CD8-positive, alpha-beta memory T cell (primary cell): ENCODE data around the gene SEC11A. TPM values are rescaled to one million over a fixed set of nuclear protein-coding genes. Genes with fewer than 3 reads are reported as not detected.
"Not testable (repeated sequence)": the region's sequence is repeated elsewhere in the genome, so short reads cannot be mapped to it uniquely, and the experiment has no call there.

Experiments
- CTCF ChIA-PET: fragments of 350-600 bp; sonication (Branson Sonifier 250); formaldehyde crosslinking; loops from one replicate; lab custom pipeline; 2021; ENCODE audit warnings: antibody characterized with exemption; lab: Charles Lee
- POLR2A ChIA-PET: fragments of 350-600 bp; sonication (Branson Sonifier 250); formaldehyde crosslinking; loops from one replicate; lab custom pipeline; 2021; ENCODE audit warnings: antibody characterized with exemption; lab: Charles Lee
- DNase-seq, 5 donors: peaks; one replicate each; pipeline versions ENCODE4 v3.0.0 to v3.0.0-alpha.2; 2020 to 2022; ENCODE audit warnings: mixed read lengths in 1 of 5
- H3K27ac ChIP-seq: one replicate; pipeline ENCODE4 v1.7.0; 2013; ENCODE audit warnings: low read depth, mild to moderate bottlenecking, low read length, moderate library complexity
- H3K27me3 ChIP-seq: 2 replicates; pipeline ENCODE4 v1.7.0; 2013; ENCODE audit warnings: low read length, mild to moderate bottlenecking; ENCODE audit not compliant: insufficient read depth, poor library complexity, severe bottlenecking
- H3K36me3 ChIP-seq: 2 replicates; pipeline ENCODE4 v1.7.0; 2013; ENCODE audit warnings: mild to moderate bottlenecking, low read length, moderate library complexity; ENCODE audit not compliant: insufficient read depth
- H3K4me1 ChIP-seq: 2 replicates; pipeline ENCODE4 v1.7.0; 2013; ENCODE audit warnings: mild to moderate bottlenecking, low read length, moderate library complexity; ENCODE audit not compliant: insufficient read depth
- H3K4me3 ChIP-seq: 2 replicates; pipeline ENCODE4 v1.7.0; 2013; ENCODE audit warnings: mild to moderate bottlenecking, low read length
- H3K9me3 ChIP-seq: 2 replicates; pipeline ENCODE4 v1.7.0; 2013; ENCODE audit warnings: mild to moderate bottlenecking, low read length
- H3K27ac Mint-ChIP-seq, 8 donors: one replicate each; pipeline ENCODE4 v1.8.0; 2020 to 2021; ENCODE audit warnings: mixed read lengths in 8 of 8, mild to moderate bottlenecking in 6 of 8, inconsistent platforms in 3 of 8, moderate library complexity in 3 of 8
- H3K27me3 Mint-ChIP-seq, 2 donors: one replicate each; pipeline ENCODE4 v1.8.0; 2020 to 2021; ENCODE audit warnings: mixed read lengths in 2 of 2, mild to moderate bottlenecking in 1 of 2, moderate library complexity in 1 of 2
- H3K36me3 Mint-ChIP-seq, 3 donors: one replicate each; pipeline ENCODE4 v1.8.0; 2020 to 2021; ENCODE audit warnings: mixed read lengths in 3 of 3, inconsistent platforms in 1 of 3, mild to moderate bottlenecking in 1 of 3
- H3K4me1 Mint-ChIP-seq, 3 donors: one replicate each; pipeline ENCODE4 v1.8.0; 2020 to 2021; ENCODE audit warnings: mixed read lengths in 3 of 3, inconsistent platforms in 1 of 3, mild to moderate bottlenecking in 1 of 3
- H3K4me3 Mint-ChIP-seq, 7 donors: one replicate each; pipeline ENCODE4 v1.8.0; 2020 to 2021; ENCODE audit warnings: mixed read lengths in 7 of 7, mild to moderate bottlenecking in 6 of 7, moderate library complexity in 4 of 7, inconsistent platforms in 2 of 7
- H3K9me3 Mint-ChIP-seq, 5 donors: one replicate each; pipeline ENCODE4 v1.8.0; 2020 to 2022; ENCODE audit warnings: mixed read lengths in 5 of 5, mild to moderate bottlenecking in 3 of 5, moderate library complexity in 2 of 5, inconsistent platforms in 1 of 5
- polyA plus RNA-seq: library from polyadenylated mRNA; unstranded; fragments of 300-500 nt; fragmentation: Illumina TruSeq; gene quantifications from one replicate; pipeline ENCODE4 v1.2.3, GENCODE V29; 2021
- total RNA-seq, 2 experiments: library from RNA; stranded (reverse); gene quantifications; one replicate each; pipeline ENCODE4 v1.2.3, GENCODE V29; 2021

Gene SEC11A
- total and polyA plus RNA-seq, 3 experiments from 2014 or later = 132 to 134 (median 133) TPM

DNA sequence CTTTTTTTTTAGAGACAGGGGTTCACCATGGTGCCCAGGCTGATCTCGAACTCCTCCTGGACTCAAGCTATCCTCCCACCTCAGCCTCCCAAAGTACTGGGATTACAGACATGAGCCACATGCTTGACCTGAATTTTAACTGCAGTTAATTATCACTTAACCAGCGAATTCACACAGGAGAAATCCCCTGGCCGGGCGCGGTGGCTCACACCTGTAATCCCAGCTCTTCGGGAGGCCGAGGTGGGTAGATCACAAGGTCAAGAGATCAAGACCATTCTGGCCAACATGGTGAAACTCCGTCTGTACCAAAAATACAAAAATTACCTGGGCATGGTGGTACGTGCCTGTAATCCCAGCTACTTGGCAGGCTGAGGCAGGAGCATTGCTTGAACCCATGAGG lies 74.1 kb downstream of the SEC11A start:
- CTCF ChIA-PET, H3K27ac Mint-ChIP-seq, H3K27me3 ChIP-seq, H3K4me1 Mint-ChIP-seq, H3K4me1 ChIP-seq, H3K27ac ChIP-seq, H3K9me3 ChIP-seq, DNase-seq, H3K9me3 Mint-ChIP-seq, H3K27me3 Mint-ChIP-seq, H3K4me3 Mint-ChIP-seq, H3K4me3 ChIP-seq: not testable (repeated sequence)
- peaks cover 0 to 85% (median 5%) of the 10 kb centered on the region in 3 donors for H3K36me3 Mint-ChIP-seq
- peaks cover 50% of the 10 kb centered on the region for H3K36me3 ChIP-seq
- POLR2A ChIA-PET = interaction anchor here (0.7 kb wide), 1 partner anchor 10 kb away, joined by 3 read pairs; no protein-coding TSS in a partner anchor

DNA sequence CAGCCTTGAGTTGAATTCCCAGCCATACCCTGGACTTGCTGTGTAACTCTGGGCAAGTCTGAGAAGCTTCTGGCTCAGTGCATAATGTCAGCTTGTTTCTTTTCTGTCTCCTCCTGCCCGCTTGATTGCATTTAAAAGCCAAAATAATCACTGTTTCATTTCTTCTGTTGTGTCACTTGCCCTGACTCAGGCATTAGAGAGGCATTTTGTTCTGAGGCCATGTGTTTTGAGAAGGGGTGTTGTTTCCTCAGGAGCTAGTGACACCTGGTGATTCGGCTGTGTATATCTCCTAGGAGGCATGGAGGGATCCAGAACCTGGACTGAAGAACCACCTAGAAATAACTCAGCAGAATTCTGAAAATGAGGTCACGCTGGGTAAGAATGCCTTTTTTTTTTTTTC lies 77.8 kb downstream of the SEC11A start:
- Mint-ChIP-seq H3K36me3 (peaks cover 0 to 64% (median 10%) of the 10 kb centered on the region in 3 donors), H3K4me3 (peak overlapping the region in 3 of 7 donors; percentile 1 to 67 (median 12)), H3K27me3 (no peaks in the 10 kb centered on the region), H3K27ac (peak overlapping the region in 5 of 8 donors; percentile 20 to 89 (median 66)), H3K9me3 (no peaks in the 10 kb centered on the region), H3K4me1 (peaks cover 25 to 30% (median 25%) of the 10 kb centered on the region in 3 donors)
- H3K4me1 ChIP-seq = peaks cover 30% of the 10 kb centered on the region
- no peaks in the 10 kb centered on the region for H3K27me3 ChIP-seq
- no peak overlapping the region for H3K4me3 ChIP-seq
- CTCF ChIA-PET = interaction anchor here (1.0 to 1.5 kb wide), 4 partner anchors 9 to 29 kb away, joined by 3 to 4 read pairs (median 4); no protein-coding TSS in a partner anchor
- POLR2A ChIA-PET = interaction anchor here (0.6 to 0.9 kb wide), 2 partner anchors 15 to 67 kb away, joined by 3 read pairs; no protein-coding TSS in a partner anchor
- no peak for DNase-seq
- no peaks in the 10 kb centered on the region for H3K9me3 ChIP-seq
- H3K27ac ChIP-seq = no peak overlapping the region
- H3K36me3 ChIP-seq = peaks cover 32% of the 10 kb centered on the region

DNA sequence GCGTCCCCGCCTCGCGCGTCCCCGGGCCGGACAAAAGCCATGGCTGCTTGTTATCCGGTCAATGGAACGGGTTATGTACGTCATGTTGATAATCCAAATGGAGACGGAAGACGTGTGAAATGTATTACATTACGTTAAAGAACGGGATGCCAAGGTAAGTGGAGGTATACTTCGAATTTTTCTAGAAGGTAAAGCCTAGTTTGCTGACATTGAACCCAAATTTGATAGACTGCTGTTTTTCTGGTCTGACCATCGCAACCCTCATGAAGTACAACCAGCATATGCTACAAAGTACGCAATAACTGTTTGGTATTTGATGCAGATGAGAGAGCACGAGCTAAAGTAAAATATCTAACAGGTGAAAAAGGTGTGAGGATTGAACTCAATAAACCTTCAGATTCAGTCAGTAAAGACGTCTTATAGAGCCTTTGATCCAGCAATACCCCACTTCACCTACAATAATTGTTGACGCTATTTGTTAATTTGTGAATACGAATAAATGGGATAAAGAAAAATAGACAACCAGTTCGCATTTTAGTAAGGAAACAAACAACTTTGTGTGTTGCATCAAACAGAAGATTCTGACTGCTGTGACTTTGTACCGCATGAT lies 81.6 kb downstream of the SEC11A start:
- peaks cover 41 to 54% (median 49%) of the 10 kb centered on the region in 3 donors for H3K4me1 Mint-ChIP-seq
- Histone ChIP-seq H3K36me3 (peaks cover 18% of the 10 kb centered on the region), H3K27me3 (no peaks in the 10 kb centered on the region), H3K27ac (peak overlapping the region; percentile 66), H3K4me1 (peaks cover 52% of the 10 kb centered on the region), H3K9me3 (no peaks in the 10 kb centered on the region), H3K4me3 (peak overlapping the region; percentile 82)
- peak in 1 of 5 donors; percentile 36 for DNase-seq
- peaks cover 0 to 1% of the 10 kb centered on the region in 2 donors for H3K27me3 Mint-ChIP-seq
- H3K27ac Mint-ChIP-seq = peak overlapping the region; percentile 70 to 95 (median 88)
- POLR2A ChIA-PET = interaction anchor here (0.7 to 2.6 kb wide), 7 partner anchors 10 to 36 kb away, joined by 3 to 18 read pairs (median 4); partner anchors contain the start of genes WDR73 and ZSCAN2
- CTCF ChIA-PET = interaction anchor here (1.2 to 7.1 kb wide), 8 partner anchors 15 to 115 kb away, joined by 3 to 30 read pairs (median 4); partner anchors contain the start of genes NMB and WDR73
- H3K9me3 Mint-ChIP-seq = no peaks in the 10 kb centered on the region
- H3K36me3 Mint-ChIP-seq = peaks cover 0 to 38% (median 7%) of the 10 kb centered on the region in 3 donors
- H3K4me3 Mint-ChIP-seq = peak overlapping the region; percentile 80 to 94 (median 87)

DNA sequence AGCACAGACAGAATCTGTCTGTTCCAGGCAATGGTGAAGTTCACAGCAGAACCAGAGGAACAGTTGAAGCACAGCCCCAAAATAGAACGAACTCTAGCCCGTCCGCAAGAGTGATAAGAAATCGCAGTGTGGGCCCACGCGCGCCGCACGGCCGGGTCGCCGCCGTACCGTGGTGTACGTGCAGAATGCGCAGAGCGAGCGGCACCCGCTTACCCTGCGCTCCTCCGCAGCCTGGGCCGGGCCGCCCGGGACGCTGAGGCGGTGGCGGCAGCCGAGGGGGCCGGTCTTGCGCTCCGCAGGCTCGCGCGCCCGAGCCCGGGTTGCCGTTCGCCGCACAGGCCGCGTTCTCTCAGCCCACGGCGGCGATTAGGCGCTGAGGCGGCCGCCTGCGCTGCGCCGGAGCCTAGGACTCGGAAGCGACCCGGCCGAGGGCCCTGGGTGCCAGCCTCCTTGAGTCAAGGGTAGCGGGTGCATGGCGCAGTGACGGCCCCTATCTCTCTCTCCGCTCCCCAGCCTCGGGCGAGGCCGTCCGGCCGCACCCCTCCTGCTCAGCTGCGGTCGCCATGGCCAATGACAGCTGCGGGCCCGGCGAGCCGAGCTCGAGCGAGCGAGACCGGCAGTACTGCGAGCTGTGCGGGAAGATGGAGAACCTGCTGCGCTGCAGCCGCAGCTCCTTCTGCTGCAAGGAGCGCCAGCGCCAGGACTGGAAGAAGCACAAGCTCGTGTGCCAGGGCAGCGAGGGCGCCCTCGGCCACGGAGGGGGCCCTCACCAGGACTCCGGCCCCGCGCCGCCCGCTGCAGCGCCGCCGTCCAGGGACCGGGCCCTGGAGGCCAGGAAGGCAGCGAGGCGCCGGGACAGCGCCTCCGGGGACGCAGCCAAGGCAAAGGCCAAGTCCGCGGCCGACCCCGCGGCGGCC lies 82.4 kb downstream of the SEC11A start:
- peaks cover 52% of the 10 kb centered on the region for H3K4me1 ChIP-seq
- Mint-ChIP-seq H3K27me3 (peaks cover 0 to 2% of the 10 kb centered on the region in 2 donors), H3K9me3 (no peaks in the 10 kb centered on the region), H3K4me3 (peak overlapping the region; percentile 86 to 99 (median 95)), H3K27ac (peak overlapping the region; percentile 89 to 97 (median 94)), H3K4me1 (peaks cover 41 to 54% (median 49%) of the 10 kb centered on the region in 3 donors), H3K36me3 (peaks cover 0 to 33% (median 7%) of the 10 kb centered on the region in 3 donors)
- H3K9me3 ChIP-seq = no peaks in the 10 kb centered on the region
- DNase-seq = peak; percentile 44 to 75 (median 63)
- no peaks in the 10 kb centered on the region for H3K27me3 ChIP-seq
- ChIA-PET POLR2A (interaction anchor here (0.7 to 2.6 kb wide), 8 partner anchors 9 to 114 kb away, joined by 3 to 18 read pairs (median 4); partner anchors contain the start of genes WDR73 and ZSCAN2), CTCF (interaction anchor here (1.2 to 7.1 kb wide), 6 partner anchors 16 to 116 kb away, joined by 3 to 30 read pairs (median 6); partner anchors contain the start of gene WDR73)
- peak overlapping the region; percentile 82 for H3K4me3 ChIP-seq
- H3K36me3 ChIP-seq = peaks cover 11% of the 10 kb centered on the region
- peak overlapping the region; percentile 66 for H3K27ac ChIP-seq

DNA sequence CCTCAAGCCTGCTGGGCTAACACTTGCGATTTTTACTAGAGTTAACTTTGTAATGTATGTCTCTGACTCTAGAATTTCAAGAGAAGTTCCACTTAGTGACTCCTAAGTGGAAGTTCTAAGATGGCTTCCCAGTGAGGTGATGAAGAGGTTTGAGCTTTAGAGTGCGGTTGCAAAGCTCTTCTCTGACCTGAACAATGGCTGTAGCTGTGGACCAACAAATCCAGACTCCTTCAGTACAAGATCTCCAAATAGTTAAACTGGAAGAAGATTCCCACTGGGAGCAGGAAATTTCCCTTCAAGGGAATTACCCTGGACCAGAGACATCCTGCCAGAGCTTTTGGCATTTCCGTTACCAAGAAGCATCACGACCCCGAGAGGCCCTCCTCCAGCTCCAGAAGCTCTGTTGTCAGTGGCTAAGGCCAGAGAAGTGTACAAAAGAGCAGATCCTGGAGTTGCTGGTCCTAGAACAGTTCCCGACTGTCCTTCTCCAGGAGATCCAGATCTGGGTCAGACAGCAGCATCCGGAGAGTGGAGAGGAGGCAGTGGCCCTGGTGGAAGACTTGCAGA lies 84.2 kb downstream of the SEC11A start:
- H3K4me1 Mint-ChIP-seq = peaks cover 36 to 49% (median 49%) of the 10 kb centered on the region in 3 donors
- peaks cover 0 to 19% (median 7%) of the 10 kb centered on the region in 3 donors for H3K36me3 Mint-ChIP-seq
- peak overlapping the region; percentile 86 to 99 (median 94) for H3K4me3 Mint-ChIP-seq
- no peaks in the 10 kb centered on the region for H3K9me3 ChIP-seq
- H3K4me3 ChIP-seq = peak overlapping the region; percentile 82
- peak overlapping the region; percentile 89 to 98 (median 96) for H3K27ac Mint-ChIP-seq
- peaks cover 0 to 2% of the 10 kb centered on the region in 2 donors for H3K27me3 Mint-ChIP-seq
- no peak for DNase-seq
- no peaks in the 10 kb centered on the region for H3K36me3 ChIP-seq
- POLR2A ChIA-PET = interaction anchor here (0.5 to 2.6 kb wide), 9 partner anchors 11 to 349 kb away, joined by 3 to 23 read pairs (median 4); partner anchors contain the start of genes WDR73 and ZSCAN2
- CTCF ChIA-PET = interaction anchor here (0.6 to 7.1 kb wide), 9 partner anchors 10 to 60 kb away, joined by 3 to 30 read pairs (median 8); partner anchors contain the start of genes WDR73 and ZSCAN2
- no peaks in the 10 kb centered on the region for H3K9me3 Mint-ChIP-seq
- H3K27me3 ChIP-seq = no peaks in the 10 kb centered on the region
- peaks cover 46% of the 10 kb centered on the region for H3K4me1 ChIP-seq
- H3K27ac ChIP-seq = peak overlapping the region; percentile 82

DNA sequence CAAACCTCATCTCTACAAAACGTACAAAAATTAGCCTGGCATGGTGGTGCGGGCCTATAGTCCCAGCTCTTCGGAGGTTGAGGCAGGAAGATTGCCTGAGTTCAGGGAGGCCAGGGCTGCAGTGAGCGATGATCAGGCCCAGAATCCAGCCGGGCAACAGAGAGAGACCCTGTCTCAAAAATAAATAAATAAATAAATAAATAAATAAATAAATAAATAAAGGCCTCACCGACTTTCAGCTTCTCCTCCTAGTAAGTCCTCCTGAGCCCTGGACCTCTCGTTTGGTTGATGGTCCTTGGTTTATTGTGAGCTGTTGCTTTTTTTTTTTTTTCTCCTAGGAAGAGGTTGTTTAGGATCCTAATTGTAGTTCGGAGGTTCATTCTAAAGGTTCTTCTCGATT lies 86.9 kb downstream of the SEC11A start:
- H3K4me3 ChIP-seq = no peak overlapping the region
- ChIA-PET POLR2A (interaction anchor here (0.7 to 1.0 kb wide), 2 partner anchors 20 to 24 kb away, joined by 4 to 9 read pairs; no protein-coding TSS in a partner anchor), CTCF (interaction anchor here (0.8 to 1.6 kb wide), 5 partner anchors 9 to 58 kb away, joined by 3 to 4 read pairs (median 4); no protein-coding TSS in a partner anchor)
- H3K4me1 Mint-ChIP-seq = peaks cover 18 to 27% (median 26%) of the 10 kb centered on the region in 3 donors
- H3K9me3 ChIP-seq = no peaks in the 10 kb centered on the region
- H3K27me3 Mint-ChIP-seq = peaks cover 0 to 2% of the 10 kb centered on the region in 2 donors
- H3K27ac ChIP-seq = no peak overlapping the region
- peak overlapping the region in 1 of 7 donors; percentile 32 for H3K4me3 Mint-ChIP-seq
- H3K36me3 ChIP-seq = no peaks in the 10 kb centered on the region
- DNase-seq = no peak
- no peak overlapping the region for H3K27ac Mint-ChIP-seq
- no peaks in the 10 kb centered on the region for H3K27me3 ChIP-seq
- H3K36me3 Mint-ChIP-seq = peaks cover 7 to 19% (median 8%) of the 10 kb centered on the region in 3 donors
- H3K4me1 ChIP-seq = peaks cover 22% of the 10 kb centered on the region
- H3K9me3 Mint-ChIP-seq = no peaks in the 10 kb centered on the region

DNA sequence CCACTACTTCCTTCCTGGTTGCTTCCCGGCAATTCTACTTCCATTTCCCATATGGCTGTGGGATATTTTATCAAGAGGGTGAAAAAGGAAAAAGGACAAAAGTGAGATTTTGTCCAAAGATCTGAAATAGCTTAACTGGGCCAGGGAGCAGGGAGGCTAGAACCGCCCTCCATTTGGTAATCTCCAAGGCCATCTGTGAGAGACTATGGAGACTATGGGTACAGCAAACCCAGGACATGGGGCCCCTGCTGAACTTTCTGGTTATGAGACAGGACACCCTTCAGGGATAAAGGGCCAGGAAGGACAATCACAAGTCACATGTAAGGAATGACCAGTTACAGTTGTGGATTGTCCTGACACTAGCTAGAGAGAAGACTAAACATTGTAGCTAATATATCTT lies 90.8 kb downstream of the SEC11A start:
- H3K9me3 ChIP-seq = peaks cover 20% of the 10 kb centered on the region
- Mint-ChIP-seq H3K36me3 (peaks cover 24 to 39% (median 37%) of the 10 kb centered on the region in 3 donors), H3K27ac (peak overlapping the region in 2 of 8 donors; percentile 23 to 77), H3K4me3 (no peak overlapping the region), H3K27me3 (peaks cover 0 to 1% of the 10 kb centered on the region in 2 donors), H3K9me3 (peaks cover 13 to 25% (median 21%) of the 10 kb centered on the region in 5 donors), H3K4me1 (peaks cover 0 to 2% (median 2%) of the 10 kb centered on the region in 3 donors)
- peaks cover under 1% of the 10 kb centered on the region for H3K4me1 ChIP-seq
- H3K27ac ChIP-seq = no peak overlapping the region
- H3K4me3 ChIP-seq = no peak overlapping the region
- no peaks in the 10 kb centered on the region for H3K27me3 ChIP-seq
- no peak for DNase-seq
- CTCF ChIA-PET = interaction anchor here (0.7 to 1.0 kb wide), 3 partner anchors 11 to 30 kb away, joined by 3 read pairs; no protein-coding TSS in a partner anchor
- POLR2A ChIA-PET = interaction anchor here (0.6 kb wide), 1 partner anchor 24 kb away, joined by 4 read pairs; no protein-coding TSS in a partner anchor
- peaks cover 16% of the 10 kb centered on the region for H3K36me3 ChIP-seq
